IMR-90 (cell line): ENCODE measurements around the gene ADCY4. TPM values are rescaled to one million over a fixed set of nuclear protein-coding genes. Genes with fewer than 3 reads are reported as not detected.

Experiments
- ATAC-seq: fragments of 200-7000 bp; cut with Tn5 transposase; 2 replicates; pipeline ENCODE4 v1.9.1; 2020; ENCODE audit warnings: low read depth, mild to moderate bottlenecking, moderate library complexity
- BruUV-seq: library from RNA; stranded (reverse); fragments of 400-500 nt; replicated peaks from 2 replicates; lab custom pipeline; 2021; lab: Mats Ljungman, UMichigan
- CTCF ChIA-PET: fragments of 300-600 bp; formaldehyde crosslinking; extraction: SDS; loops from one replicate; lab custom pipeline; 2021; ENCODE audit warnings: antibody characterized with exemption; lab: Yijun Ruan, JAX
- POLR2A ChIA-PET: fragments of 300-600 bp; sonication (Branson Sonifier 250); formaldehyde crosslinking; loops from one replicate; lab custom pipeline; 2022; ENCODE audit warnings: antibody characterized with exemption; ENCODE audit not compliant: unreplicated experiment; lab: Charles Lee
- DNase-seq: peaks from one replicate; pipeline ENCODE4 v3.0.0; 2013
- H2AFZ ChIP-seq: replicated peaks from 2 replicates; pipeline ENCODE3; 2013; ENCODE audit warnings: low read length, mild to moderate bottlenecking; ENCODE audit not compliant: poor library complexity
- H2AK5ac ChIP-seq: 2 replicates; pipeline ENCODE4 v1.6.1; 2013; ENCODE audit warnings: low read depth, low read length, inconsistent platforms
- H2AK9ac ChIP-seq: replicated peaks from 2 replicates; pipeline ENCODE3; 2013; ENCODE audit warnings: mild to moderate bottlenecking, low read depth, low read length, moderate library complexity; ENCODE audit not compliant: poor library complexity
- H2BK120ac ChIP-seq: 2 replicates; pipeline ENCODE4 v1.6.1; 2013; ENCODE audit warnings: low read depth, low read length, inconsistent platforms
- H2BK15ac ChIP-seq: 3 replicates; pipeline ENCODE4 v1.6.1; 2013; ENCODE audit warnings: low read depth, low read length, inconsistent platforms
- H2BK20ac ChIP-seq: 2 replicates; pipeline ENCODE4 v1.6.1; 2013; ENCODE audit warnings: low read depth, mild to moderate bottlenecking, inconsistent platforms, low read length, moderate library complexity
- H2BK5ac ChIP-seq: 2 replicates; pipeline ENCODE4 v1.6.1; 2013; ENCODE audit warnings: mild to moderate bottlenecking, low read depth, low read length, inconsistent platforms; ENCODE audit not compliant: poor library complexity, severe bottlenecking
- H3K14ac ChIP-seq: replicated peaks from 2 replicates; pipeline ENCODE4 v1.6.1; 2013; ENCODE audit warnings: low read depth, low read length, inconsistent platforms
- H3K18ac ChIP-seq: 2 replicates; pipeline ENCODE4 v1.6.1; 2013; ENCODE audit warnings: low read depth, low read length, control low read depth
- H3K23ac ChIP-seq: 2 replicates; pipeline ENCODE4 v1.6.1; 2013; ENCODE audit warnings: low read depth, low read length, inconsistent platforms
- H3K27ac ChIP-seq: 2 replicates; pipeline ENCODE4 v1.5.1; 2013; ENCODE audit warnings: mild to moderate bottlenecking, control low read depth, low read length; ENCODE audit not compliant: insufficient read depth
- H3K27me3 ChIP-seq: 2 replicates; pipeline ENCODE4 v1.6.1; 2013; ENCODE audit warnings: low read length; ENCODE audit not compliant: control insufficient read depth, insufficient read depth
- H3K36me3 ChIP-seq: 2 replicates; pipeline ENCODE4 v1.6.1; 2013; ENCODE audit warnings: low read length, mixed read lengths; ENCODE audit not compliant: control insufficient read depth, insufficient read depth
- H3K4ac ChIP-seq: 2 replicates; pipeline ENCODE4 v1.6.1; 2013; ENCODE audit warnings: low read depth, low read length, inconsistent platforms
- H3K4me1 ChIP-seq: 2 replicates; pipeline ENCODE4 v1.6.1; 2013; ENCODE audit warnings: low read length, mixed read lengths; ENCODE audit not compliant: control insufficient read depth, insufficient read depth
- H3K4me2 ChIP-seq: 2 replicates; pipeline ENCODE4 v1.6.1; 2013; ENCODE audit warnings: low read depth, mild to moderate bottlenecking, control low read depth, low read length, moderate library complexity
- H3K4me3 ChIP-seq: 2 replicates; pipeline ENCODE4 v1.5.1; 2013; ENCODE audit warnings: low read depth, mild to moderate bottlenecking, control low read depth, low read length, moderate library complexity; ENCODE audit not compliant: insufficient read depth
- H3K56ac ChIP-seq: 2 replicates; pipeline ENCODE4 v1.6.1; 2013; ENCODE audit warnings: low read length, inconsistent platforms; ENCODE audit not compliant: insufficient read depth; ENCODE audit errors: extremely low read depth
- H3K79me1 ChIP-seq, 2 experiments: 2 replicates each; pipeline ENCODE4 v1.6.1; 2013; ENCODE audit warnings: low read length in 2 of 2, inconsistent platforms in 1 of 2, low read depth in 1 of 2
- H3K9ac ChIP-seq: 2 replicates; pipeline ENCODE4 v1.6.1; 2013; ENCODE audit warnings: low read depth, low read length, control low read depth
- H3K9me1 ChIP-seq: 2 replicates; pipeline ENCODE4 v1.6.1; 2013; ENCODE audit warnings: low read length, inconsistent platforms; ENCODE audit not compliant: insufficient read depth
- H3K9me3 ChIP-seq: 2 replicates; pipeline ENCODE4 v1.6.1; 2013; ENCODE audit warnings: low read length; ENCODE audit not compliant: control insufficient read depth, insufficient read depth
- H4K20me1 ChIP-seq: 2 replicates; pipeline ENCODE4 v1.6.1; 2013; ENCODE audit warnings: low read length, inconsistent platforms; ENCODE audit not compliant: insufficient read depth
- H4K5ac ChIP-seq: 2 replicates; pipeline ENCODE4 v1.6.1; 2013; ENCODE audit warnings: mild to moderate bottlenecking, low read depth, low read length, control low read depth
- H4K8ac ChIP-seq, 2 experiments: 2 replicates each; pipeline ENCODE4 v1.6.1; 2013; ENCODE audit warnings: low read depth in 2 of 2, low read length in 2 of 2, control low read depth in 1 of 2, inconsistent platforms in 1 of 2
- H4K91ac ChIP-seq: 2 replicates; pipeline ENCODE4 v1.6.1; 2013; ENCODE audit warnings: low read depth, low read length, inconsistent platforms; ENCODE audit not compliant: insufficient read depth
- CHD1 ChIP-seq: IDR thresholded peaks from 2 replicates; pipeline ENCODE4 v1.6.1; 2012; ENCODE audit warnings: low read depth, low read length, improper control_type of control experiment
- CTCF ChIP-seq: conservative IDR thresholded peaks from 2 replicates; pipeline ENCODE4 v1.5.1; 2012; ENCODE audit warnings: mild to moderate bottlenecking, low read depth, low read length, improper control_type of control experiment
- FOS ChIP-seq: fragments of 150-350 bp; IDR thresholded peaks from 2 replicates; pipeline ENCODE4 v1.6.1; 2016; ENCODE audit warnings: low read depth, low read length
- MAFK ChIP-seq: IDR thresholded peaks from 2 replicates; pipeline ENCODE4 v1.6.1; 2012; ENCODE audit warnings: low read depth, low read length, improper control_type of control experiment
- MAZ ChIP-seq: IDR thresholded peaks from 2 replicates; pipeline ENCODE4 v1.6.1; 2012; ENCODE audit warnings: low read depth, mild to moderate bottlenecking, low read length, improper control_type of control experiment, moderate library complexity, borderline replicate concordance
- MXI1 ChIP-seq: IDR thresholded peaks from 2 replicates; pipeline ENCODE4 v1.6.1; 2012; ENCODE audit warnings: low read depth, mild to moderate bottlenecking, low read length, moderate library complexity, borderline replicate concordance
- POLR2A ChIP-seq: IDR thresholded peaks from 2 replicates; pipeline ENCODE4 v1.6.1; 2012; ENCODE audit warnings: mild to moderate bottlenecking, low read depth, low read length
- RAD21 ChIP-seq: IDR thresholded peaks from 2 replicates; pipeline ENCODE4 v1.6.1; 2012; ENCODE audit warnings: low read length, improper control_type of control experiment
- RCOR1 ChIP-seq: IDR thresholded peaks from 2 replicates; pipeline ENCODE4 v1.6.1; 2012; ENCODE audit warnings: mild to moderate bottlenecking, low read length, improper control_type of control experiment; ENCODE audit not compliant: insufficient replicate concordance
- RFX5 ChIP-seq: IDR thresholded peaks from 2 replicates; pipeline ENCODE4 v1.8.0; 2012; ENCODE audit warnings: low read depth, mild to moderate bottlenecking, low read length, moderate library complexity
- SMC3 ChIP-seq: fragments of 150-350 bp; IDR thresholded peaks from 2 replicates; pipeline ENCODE4 v1.6.1; 2016; ENCODE audit warnings: low read depth, mild to moderate bottlenecking, antibody characterized with exemption, low read length, moderate library complexity
- USF2 ChIP-seq: fragments of 150-350 bp; IDR thresholded peaks from 2 replicates; pipeline ENCODE4 v1.6.1; 2017; ENCODE audit warnings: mild to moderate bottlenecking, antibody characterized with exemption, low read length, low read depth
- WGBS, 2 experiments: methylation state at CpG; one replicate each; pipeline versions ENCODE4 v1.1.5 to v1.1.7; 2013; ENCODE audit warnings: missing lambda C conversion rate in 2 of 2; ENCODE audit not compliant: insufficient read length in 1 of 2; ENCODE audit errors: extremely low coverage in 2 of 2; 5-methylcytosine and 5-hydroxymethylcytosine counted together
- dilution Hi-C: fragments of 300-500 bp; cut with HindIII; formaldehyde crosslinking; loops from one replicate; pipeline ENCODE4 v1.14.3; 2018; ENCODE audit warnings: low sequenced_read_pairs; ENCODE audit not compliant: unreplicated experiment
- in situ Hi-C: fragments of 300-500 bp; cut with MboI; formaldehyde crosslinking; loops from 3 replicates; pipeline ENCODE4 v1.14.3; 2019; ENCODE audit warnings: low sequenced_read_pairs, inconsistent platforms, mixed read lengths
- intact Hi-C: fragments of 100-400 bp; cut with micrococcal nuclease; formaldehyde crosslinking; loops from 2 replicates; pipeline ENCODE4 v1.10.0; 2022
- polyA plus RNA-seq, 3 experiments: library from polyadenylated mRNA; depleted of rRNA; stranded (reverse); fragments of >200 nt; gene quantifications; 2 replicates each; pipeline ENCODE4 v1.2.3, GENCODE V29; 2012; ENCODE audit warnings: low replicate concordance in 1 of 3
- total RNA-seq: library from RNA; depleted of rRNA; stranded (reverse); fragments of >200 nt; gene quantifications from 2 replicates; pipeline ENCODE4 v1.2.3, GENCODE V29; 2012

Gene ADCY4
- total and polyA plus RNA-seq, 2 of the 4 experiments (the other 2 are of a cell fraction): not detected

GRCh38 chr14:24314377-24315193, 20.3 kb downstream of the ADCY4 start (continued):
- TF ChIP-seq RCOR1: no peak

- H4K20me1 ChIP-seq: peaks cover under 1% of the 10 kb centered on the region; the same call in 1 of the 2 replicates
- no peak overlapping the region for H2BK120ac ChIP-seq
- H2AFZ ChIP-seq: no peak overlapping the region
- no peak overlapping the region for H4K91ac ChIP-seq
- dilution Hi-C loops: no loop called here
- CTCF ChIA-PET: no interaction called here
- ATAC-seq: no peak
- no peaks in the 10 kb centered on the region for H3K9me3 ChIP-seq
- H3K27me3 ChIP-seq: peaks cover 21% of the 10 kb centered on the region; the same call in 1 of the 2 replicates
- intact Hi-C loops: no loop called here
- H3K9ac ChIP-seq: no peak overlapping the region
- H3K23ac ChIP-seq: no peak overlapping the region
- TF ChIP-seq CTCF (no peak), RFX5 (no peak), MAFK (no peak), RAD21 (no peak), POLR2A (no peak), FOS (no peak), MXI1 (no peak), MAZ (no peak), RCOR1 (no peak), CHD1 (no peak), USF2 (no peak), SMC3 (no peak)
- no peak overlapping the region for H2AK9ac ChIP-seq
- no peak overlapping the region for H3K18ac ChIP-seq
- no peak overlapping the region for H3K56ac ChIP-seq
- no peak overlapping the region for H2BK5ac ChIP-seq
- H3K79me1 ChIP-seq: 0 out of 4 replicates have a peak, but pooled peaks cover 0 to 5% of the 10 kb centered on the region in 2 experiments
- POLR2A ChIA-PET: no interaction called here
- no peak overlapping the region for H3K4me3 ChIP-seq
- no peak overlapping the region for H3K4ac ChIP-seq
- no peak overlapping the region for H3K4me2 ChIP-seq
- no peak overlapping the region for H3K14ac ChIP-seq
- DNase-seq: no peak
- peaks cover 10% of the 10 kb centered on the region; the same call in 1 of the 2 replicates for H3K4me1 ChIP-seq
- no peak overlapping the region for H4K5ac ChIP-seq
- no peak overlapping the region for H2AK5ac ChIP-seq
- H3K36me3 ChIP-seq: no peaks in the 10 kb centered on the region
- no peak overlapping the region for H4K8ac ChIP-seq
- whole genome bisulfite sequencing, 2 experiments: no CpG with 5 or more reads among the region's 2 CpGs
- BruUV-seq: no TSS peak
- no peak overlapping the region for H3K27ac ChIP-seq
- no peak overlapping the region for H2BK15ac ChIP-seq
- in situ Hi-C loops: no loop called here
- no peak overlapping the region for H2BK20ac ChIP-seq
- H3K9me1 ChIP-seq: peaks cover 11% of the 10 kb centered on the region; the same call in 1 of the 2 replicates
These were observed 21.0 kb downstream of the ADCY4 start for GRCh38 chr14:24313913-24314312.
